K562 (cell line): ENCODE results near the gene AP1M2. TPM values are rescaled to one million over a fixed set of nuclear protein-coding genes. Genes with fewer than 3 reads are reported as not detected.

Source experiments
- ATAC-seq: fragments of 200-7000 bp; cut with Tn5 transposase; 3 replicates; pipeline ENCODE4 v1.9.1; 2020; ENCODE audit warnings: moderate library complexity
- BruUV-seq: library from RNA; stranded (reverse); fragments of 400-500 nt; replicated peaks from 2 replicates; lab custom pipeline; 2021; lab: Mats Ljungman, UMichigan
- CTCF ChIA-PET: fragments of 300-600 bp; formaldehyde crosslinking; extraction: SDS; loops from one replicate; lab custom pipeline; 2021; ENCODE audit warnings: low intra/inter-chr PET ratio; lab: Yijun Ruan, JAX
- POLR2A ChIA-PET: fragments of 300-600, 350-650 bp; sonication (Branson Sonifier 250); formaldehyde crosslinking; extraction: SDS; loops from one replicate; lab custom pipeline; 2021; ENCODE audit warnings: antibody characterized with exemption, inconsistent platforms; lab: Yijun Ruan, JAX
- DNase-seq, 4 experiments: peaks; one replicate each; pipeline versions ENCODE4 v3.0.0 to v3.0.0-alpha.2; 2011 to 2018; ENCODE audit warnings: low spot score in 3 of 4, mixed read lengths in 3 of 4; ENCODE audit errors: extremely low read depth in 1 of 4
- FAIRE-seq: peaks from 2 replicates; lab custom pipeline; 2011; peaks lifted over from hg19 to GRCh38; lab: Jason Lieb, UNC
- H2AFZ ChIP-seq: 2 replicates; pipeline ENCODE4 v1.6.0; 2011; ENCODE audit warnings: low read depth, low read length, control low read depth, inconsistent platforms
- H3K27ac ChIP-seq: fragments of 200-600 bp; 3 replicates; pipeline ENCODE4 v1.8.0; 2011; ENCODE audit warnings: low read depth, mild to moderate bottlenecking, control low read depth, inconsistent platforms, low read length, moderate library complexity, mixed read lengths; ENCODE audit errors: extremely low read depth
- H3K27me3 ChIP-seq, 2 experiments: fragments of 300-600 bp in 1 of 2; 2 replicates in 1 of 2; 3 replicates in 1 of 2; pipeline versions ENCODE4 v1.6.0 to v1.8.0; 2011; ENCODE audit warnings: inconsistent platforms in 2 of 2, low read length in 2 of 2, mild to moderate bottlenecking in 1 of 2, mixed read lengths in 1 of 2, moderate library complexity in 1 of 2; ENCODE audit not compliant: control insufficient read depth in 2 of 2, insufficient read depth in 2 of 2
- H3K36me3 ChIP-seq: fragments of 300-600 bp; 3 replicates; pipeline ENCODE4 v1.8.0; 2011; ENCODE audit warnings: mild to moderate bottlenecking, low read length, inconsistent platforms; ENCODE audit not compliant: control insufficient read depth, insufficient read depth
- H3K4me1 ChIP-seq, 2 experiments: fragments of 200-600 bp in 1 of 2; replicated peaks in 1 of 2; 2 replicates in 1 of 2; 3 replicates in 1 of 2; pipeline versions ENCODE4 v1.5.1 to v1.8.0; 2011; ENCODE audit warnings: inconsistent platforms in 2 of 2, low read length in 2 of 2, mild to moderate bottlenecking in 1 of 2, mixed read lengths in 1 of 2, moderate library complexity in 1 of 2; ENCODE audit not compliant: control insufficient read depth in 2 of 2, insufficient read depth in 2 of 2
- H3K4me2 ChIP-seq: 2 replicates; pipeline ENCODE4 v1.6.1; 2011; ENCODE audit warnings: low read length, control low read depth, inconsistent platforms, mixed read lengths; ENCODE audit not compliant: insufficient read depth
- H3K4me3 ChIP-seq: fragments of 200-600 bp; sonication (generic), shearing (Covaris generic); 2 replicates; pipeline ENCODE4 v1.5.1; 2016; ENCODE audit warnings: control low read depth, inconsistent platforms
- H3K79me2 ChIP-seq: fragments of 200-600 bp; 3 replicates; pipeline ENCODE4 v1.8.0; 2011; ENCODE audit warnings: low read length, inconsistent platforms; ENCODE audit not compliant: control insufficient read depth, insufficient read depth
- H3K9ac ChIP-seq, 2 experiments: 2 replicates each; pipeline versions ENCODE4 v1.6.0 to v1.6.1; 2011; ENCODE audit warnings: low read depth in 2 of 2, low read length in 2 of 2, control low read depth in 1 of 2, inconsistent platforms in 1 of 2, mild to moderate bottlenecking in 1 of 2, mixed read lengths in 1 of 2; ENCODE audit not compliant: insufficient read depth in 1 of 2
- H3K9me1 ChIP-seq: one replicate; pipeline ENCODE4 v1.6.0; 2011; ENCODE audit warnings: inconsistent platforms, mild to moderate bottlenecking, low read length, moderate library complexity; ENCODE audit not compliant: control insufficient read depth, insufficient read depth
- H3K9me3 ChIP-seq: replicated peaks from 2 replicates; pipeline ENCODE4 v1.5.1; 2011; ENCODE audit warnings: low read depth, low read length, inconsistent platforms; ENCODE audit not compliant: control insufficient read depth, insufficient read depth
- H4K20me1 ChIP-seq: replicated peaks from 2 replicates; pipeline ENCODE4 v1.6.1; 2011; ENCODE audit warnings: low read length, inconsistent platforms, mixed read lengths; ENCODE audit not compliant: control insufficient read depth, insufficient read depth
- ATF7 ChIP-seq: fragments of 450-650 bp; IDR thresholded peaks from 2 replicates; pipeline ENCODE4 v1.7.1; 2014; ENCODE audit warnings: mild to moderate bottlenecking, moderate library complexity
- KAT2B ChIP-seq: IDR thresholded peaks from one replicate; pipeline ENCODE4 v1.6.1; 2012; ENCODE audit warnings: low read depth, mild to moderate bottlenecking, control low read depth, inconsistent platforms, low read length, moderate library complexity
- MAZ ChIP-seq, 2 experiments: fragments of 450-650 bp in 1 of 2; sonication (generic) in 1 of 2; formaldehyde crosslinking; IDR thresholded peaks in 1 of 2; conservative IDR thresholded peaks in 1 of 2; 2 replicates each; pipeline versions ENCODE4 v1.4.0 to v1.5.0; 2020; ENCODE audit warnings: mild to moderate bottlenecking in 1 of 2, missing genetic modification reagents in 1 of 2
- MEIS2 ChIP-seq: fragments of 450-650 bp; IDR thresholded peaks from 2 replicates; pipeline ENCODE4 v1.6.1; 2014; ENCODE audit warnings: mild to moderate bottlenecking; ENCODE audit not compliant: partially characterized antibody
- NCOA2 ChIP-seq, 2 experiments: fragments of 450-650 bp; IDR thresholded peaks; 2 replicates each; pipeline ENCODE4 v1.6.1; 2018; ENCODE audit warnings: mild to moderate bottlenecking in 2 of 2, moderate library complexity in 1 of 2; ENCODE audit not compliant: partially characterized antibody in 2 of 2
- NFIX ChIP-seq: fragments of 250-450 bp; sonication (Bioruptor Pico); IDR thresholded peaks from 2 replicates; pipeline ENCODE4 v1.4.0; 2020; ENCODE audit warnings: low read depth, mild to moderate bottlenecking, moderate library complexity
- PHB2 ChIP-seq: fragments of 450-650 bp; IDR thresholded peaks from 2 replicates; pipeline ENCODE4 v1.6.1; 2017; ENCODE audit warnings: low read depth
- RFX1 ChIP-seq: fragments of 450-650 bp; IDR thresholded peaks from 2 replicates; pipeline ENCODE4 v1.6.1; 2016; ENCODE audit warnings: mild to moderate bottlenecking, moderate library complexity
- RFX5 ChIP-seq: IDR thresholded peaks from 2 replicates; pipeline ENCODE4 v1.6.1; 2011; ENCODE audit warnings: low read depth, mild to moderate bottlenecking, improper control_type of control experiment, low read length
- ZEB2 ChIP-seq: fragments of 450-650 bp; IDR thresholded peaks from 2 replicates; pipeline ENCODE4 v1.6.1; 2016
- ZNF583 ChIP-seq: fragments of 250-450 bp; sonication (Bioruptor Pico); IDR thresholded peaks from 2 replicates; pipeline ENCODE4 v1.4.0; 2020
- ZNF586 ChIP-seq: fragments of 450-650 bp; formaldehyde crosslinking; conservative IDR thresholded peaks from 2 replicates; pipeline ENCODE4 v1.4.0; 2020; ENCODE audit warnings: mild to moderate bottlenecking, moderate library complexity
- ZSCAN32 ChIP-seq: fragments of 450-650 bp; formaldehyde crosslinking; IDR thresholded peaks from 2 replicates; pipeline ENCODE4 v1.4.0; 2020; ENCODE audit warnings: mild to moderate bottlenecking, moderate library complexity
- WGBS: fragments of 100-300 bp; shearing (Covaris generic); methylation state at CpG from one replicate; pipeline ENCODE4 v1.1.6; 2016; ENCODE audit warnings: low coverage, mixed read lengths; ENCODE audit not compliant: insufficient coverage; ENCODE audit errors: missing lambda C conversion rate; 5-methylcytosine and 5-hydroxymethylcytosine counted together
- in situ Hi-C: fragments of 300-500 bp; cut with MboI; formaldehyde crosslinking; loops from 4 replicates; pipeline ENCODE4 v1.15.0; 2018; ENCODE audit warnings: inconsistent platforms, mixed read lengths
- intact Hi-C: fragments of 100-400 bp; cut with micrococcal nuclease; formaldehyde crosslinking; loops from 2 replicates; pipeline ENCODE4 v1.14.2; 2022
- polyA plus RNA-seq, 8 experiments: library from polyadenylated mRNA; depleted of rRNA in 4 of 8; stranded (reverse) in 5 of 8; unstranded in 3 of 8; fragments of >200 nt; fragmentation: Nextera tagmentation in 2 of 8; fragmentation: Illumina TruSeq in 1 of 8; extraction: Ambion mirVana in 2 of 8; extraction: Trizol in 1 of 8; gene quantifications; 2 replicates each; pipeline versions ENCODE4 v1.2.1 to v1.2.3, GENCODE V29; 2011 to 2014; ENCODE audit warnings: inconsistent platforms in 1 of 8, missing spikeins in 1 of 8
- total RNA-seq, 7 experiments: library from RNA; depleted of rRNA in 6 of 7; stranded (reverse); fragments of >200 nt in 6 of 7; fragmentation: Illumina TruSeq in 2 of 7; extraction: Trizol in 2 of 7; gene quantifications; 2 replicates each; pipeline versions ENCODE4 v1.2.1 to v1.2.3, GENCODE V29; 2011 to 2021; ENCODE audit warnings: low replicate concordance in 1 of 7
- TF ChIP-seq, protein P1 (sequence below), 2 experiments: fragments of 450-650 bp in 1 of 2; sonication (generic) in 1 of 2; formaldehyde crosslinking in 1 of 2; IDR thresholded peaks in 1 of 2; conservative IDR thresholded peaks in 1 of 2; 2 replicates each; pipeline versions ENCODE4 v1.6.1 to v1.8.1; 2016 to 2023; ENCODE audit warnings: mild to moderate bottlenecking in 2 of 2, moderate library complexity in 2 of 2, inconsistent platforms in 1 of 2, missing genetic modification reagents in 1 of 2

AP1M2 gene
- total and polyA plus RNA-seq, 9 of the 15 experiments (the other 6 are each of a cell fraction or from before 2014, with no cell fraction given), result 0.33 to 1.4 (median 0.89) TPM; not detected in 1

DNA sequence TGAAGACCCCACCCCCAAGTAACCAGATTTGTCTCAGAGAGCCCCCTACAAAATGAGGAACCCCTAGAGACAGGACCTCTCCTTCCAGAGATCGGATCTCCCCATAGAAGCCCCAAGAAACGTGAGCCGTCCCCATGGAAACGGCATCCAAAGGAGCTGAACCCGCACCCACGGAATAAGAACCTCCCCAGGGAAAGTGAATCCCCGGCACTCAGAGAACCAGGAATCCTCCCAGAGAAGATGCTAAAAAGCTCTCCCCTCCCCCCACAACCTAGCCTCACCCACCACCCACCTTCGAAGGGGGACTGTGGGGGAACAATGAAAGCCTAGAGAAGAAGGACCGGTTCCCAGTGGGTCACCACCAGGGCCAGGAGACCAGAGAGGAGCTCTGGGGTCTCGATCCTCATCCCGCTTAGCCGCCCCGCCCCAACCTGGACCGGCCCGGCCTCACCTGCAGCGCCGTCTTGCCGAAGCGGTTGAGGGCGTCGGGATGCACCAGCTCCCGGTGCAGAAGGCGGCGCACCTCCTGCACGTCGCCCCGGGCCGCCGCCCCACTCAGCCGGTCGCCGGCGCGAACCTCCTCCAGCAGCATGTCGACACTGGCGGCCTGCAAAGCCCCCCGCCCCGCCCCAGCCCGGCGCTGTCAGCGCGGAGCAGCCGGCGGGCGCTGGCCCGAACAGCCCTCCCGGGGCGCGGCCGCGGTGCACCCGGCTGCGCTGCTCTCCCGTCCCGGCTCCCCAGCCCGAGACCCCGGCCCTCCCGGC lies 18.9 kb downstream of the AP1M2 start:
- H3K9me3 ChIP-seq, result no peaks in the 10 kb centered on the region
- peak overlapping the region; percentile 62; the same call in 1 of the 3 replicates for H3K27ac ChIP-seq
- H3K27me3 ChIP-seq, result no peaks in the 10 kb centered on the region
- H3K4me1 ChIP-seq, result peaks cover 31 to 53% of the 10 kb centered on the region in 2 experiments
- peak overlapping the region; percentile 79 for H3K4me3 ChIP-seq
- BruUV-seq, result no TSS peak
- WGBS, result 1% methylated on average over 36 of the region's 58 CpGs
- ChIA-PET CTCF (no interaction called here), POLR2A (interaction anchor here (0.6 to 1.1 kb wide), 6 partner anchors 14 to 528 kb away, joined by 3 to 4 read pairs (median 4); no protein-coding TSS in a partner anchor)
- peak overlapping the region; percentile 94 for H3K4me2 ChIP-seq
- intact Hi-C loops, result loop anchor here (5.0 kb wide), 2 partner anchors 84 to 91 kb away; partner anchors contain the start of gene ILF3
- peak overlapping the region; percentile 33 to 86; a peak in 3 of 4 replicates for H3K9ac ChIP-seq
- in situ Hi-C loops, result no loop called here
- H3K36me3 ChIP-seq, result peaks cover 10% of the 10 kb centered on the region; the same call in 2 of the 3 replicates
- ATAC-seq, result no peak; the same call in 1 of the 3 replicates
- no peak for FAIRE-seq
- no peaks in the 10 kb centered on the region for H3K9me1 ChIP-seq
- peak in 1 of 4 experiments; percentile 66 for DNase-seq
- peak overlapping the region; percentile 74 for H2AFZ ChIP-seq
- no peaks in the 10 kb centered on the region for H4K20me1 ChIP-seq
- H3K79me2 ChIP-seq, result peaks cover 28% of the 10 kb centered on the region
- TF ChIP-seq NCOA2 (IDR thresholded peaks at IDR 0.05; ENCODE audit: partially characterized antibody in 2 of 2), result no peak
- no peak for TF ChIP-seq ZSCAN32 (CRISPR knock-in tag)
- TF ChIP-seq ZNF586, result no peak
- TF ChIP-seq, protein P1, sequence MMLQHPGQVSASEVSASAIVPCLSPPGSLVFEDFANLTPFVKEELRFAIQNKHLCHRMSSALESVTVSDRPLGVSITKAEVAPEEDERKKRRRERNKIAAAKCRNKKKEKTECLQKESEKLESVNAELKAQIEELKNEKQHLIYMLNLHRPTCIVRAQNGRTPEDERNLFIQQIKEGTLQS (IDR thresholded peaks at IDR 0.05), result 0 out of 2 replicates have a peak, but pooled peaks have one; percentile 1
- TF ChIP-seq, protein P1 (CRISPR knock-in tag; conservative IDR thresholded peaks at IDR 0.05), result no peak
- peak; percentile 78 for TF ChIP-seq RFX1
- no peak for TF ChIP-seq RFX5
- TF ChIP-seq ATF7, result no peak
- TF ChIP-seq ZNF583 (CRISPR knock-in tag), result no peak
- no peak for TF ChIP-seq MAZ (CRISPR knock-in tag; conservative IDR thresholded peaks at IDR 0.05 in 1 of 2, IDR thresholded peaks at IDR 0.05 in 1 of 2)
- no peak for TF ChIP-seq NFIX (CRISPR knock-in tag)
- TF ChIP-seq MEIS2, result no peak
- TF ChIP-seq KAT2B, result no peak
- no peak for TF ChIP-seq PHB2
- peak; percentile 88 for TF ChIP-seq ZEB2
